ENCODE data around the gene MKS1.

Gene MKS1

DNA sequence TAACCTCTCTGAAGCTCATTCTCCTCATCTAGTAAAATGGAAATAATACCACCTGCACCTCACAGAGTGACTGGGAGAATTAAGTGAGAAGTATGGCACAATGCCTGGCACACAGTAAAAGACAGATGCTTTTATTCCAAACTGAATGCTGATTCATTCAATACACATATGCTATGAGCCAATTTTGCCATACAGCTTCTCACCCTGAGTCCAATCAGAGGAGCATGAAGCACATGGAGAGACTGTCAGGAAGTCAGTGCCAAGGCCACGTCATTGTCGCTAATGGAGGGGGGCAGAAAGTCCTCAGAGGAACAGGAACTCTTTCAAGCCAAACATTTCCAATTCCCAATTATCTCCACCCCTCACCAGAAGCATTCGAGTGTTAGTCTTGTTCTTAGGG lies 11.6 kb downstream of the MKS1 start:
- no peak overlapping the region for H2AFZ ChIP-seq (ENCODE audit: low read depth, low read length)
- no peak overlapping the region for H3K4me3 ChIP-seq (ENCODE audit: low read length)
- H4K20me1 ChIP-seq (ENCODE audit: insufficient read depth, low read length): no peaks in the 10 kb centered on the region
- no peak overlapping the region for H3K4me2 ChIP-seq (ENCODE audit: low read length)
- no peak overlapping the region for H3K27ac ChIP-seq (ENCODE audit: low read length)
- H3K4me1 ChIP-seq (ENCODE audit: low read length): no peaks in the 10 kb centered on the region
- no peak overlapping the region for H3K9ac ChIP-seq (ENCODE audit: low read length)
- H3K79me2 ChIP-seq (ENCODE audit: low read length): no peaks in the 10 kb centered on the region
- no peaks in the 10 kb centered on the region for H3K9me3 ChIP-seq (ENCODE audit: insufficient read depth, low read length)
- no peak for TF ChIP-seq EZH2phosphoT487 (IDR thresholded peaks at IDR 0.05; ENCODE audit: low read depth)
- TF ChIP-seq, protein P1, sequence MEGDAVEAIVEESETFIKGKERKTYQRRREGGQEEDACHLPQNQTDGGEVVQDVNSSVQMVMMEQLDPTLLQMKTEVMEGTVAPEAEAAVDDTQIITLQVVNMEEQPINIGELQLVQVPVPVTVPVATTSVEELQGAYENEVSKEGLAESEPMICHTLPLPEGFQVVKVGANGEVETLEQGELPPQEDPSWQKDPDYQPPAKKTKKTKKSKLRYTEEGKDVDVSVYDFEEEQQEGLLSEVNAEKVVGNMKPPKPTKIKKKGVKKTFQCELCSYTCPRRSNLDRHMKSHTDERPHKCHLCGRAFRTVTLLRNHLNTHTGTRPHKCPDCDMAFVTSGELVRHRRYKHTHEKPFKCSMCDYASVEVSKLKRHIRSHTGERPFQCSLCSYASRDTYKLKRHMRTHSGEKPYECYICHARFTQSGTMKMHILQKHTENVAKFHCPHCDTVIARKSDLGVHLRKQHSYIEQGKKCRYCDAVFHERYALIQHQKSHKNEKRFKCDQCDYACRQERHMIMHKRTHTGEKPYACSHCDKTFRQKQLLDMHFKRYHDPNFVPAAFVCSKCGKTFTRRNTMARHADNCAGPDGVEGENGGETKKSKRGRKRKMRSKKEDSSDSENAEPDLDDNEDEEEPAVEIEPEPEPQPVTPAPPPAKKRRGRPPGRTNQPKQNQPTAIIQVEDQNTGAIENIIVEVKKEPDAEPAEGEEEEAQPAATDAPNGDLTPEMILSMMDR (IDR thresholded peaks at IDR 0.05; ENCODE audit: low read depth, low read length): no peak
- H3K27me3 ChIP-seq (ENCODE audit: low read depth, low read length): no peaks in the 10 kb centered on the region
- no peaks in the 10 kb centered on the region for H3K36me3 ChIP-seq (replicated peaks; ENCODE audit: low read depth, low read length)

DNA sequence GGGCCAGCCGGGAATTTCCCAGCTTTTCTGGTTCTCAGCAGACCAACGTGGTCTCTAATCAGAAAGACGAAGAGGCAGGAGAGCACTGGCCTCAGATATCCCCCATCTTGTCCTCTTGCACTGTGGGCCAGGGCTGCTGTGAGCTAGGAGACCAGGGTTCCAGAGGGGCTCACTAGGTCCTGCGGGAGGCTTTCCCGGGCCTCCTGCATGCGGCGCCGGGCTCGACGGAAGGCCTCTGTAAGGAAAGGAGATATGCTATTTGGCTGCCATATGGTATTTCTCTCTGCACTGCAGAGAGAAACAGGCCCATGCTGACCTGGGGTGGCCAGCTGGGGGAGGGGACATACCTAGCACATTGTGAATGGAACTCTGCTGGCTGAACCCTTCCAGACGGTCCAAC lies 13.1 kb downstream of the MKS1 start:
- Histone ChIP-seq H3K9me3 (ENCODE audit: insufficient read depth, low read length) (no peaks in the 10 kb centered on the region), H3K4me2 (ENCODE audit: low read length) (no peak overlapping the region), H3K36me3 (replicated peaks; ENCODE audit: low read depth, low read length) (no peaks in the 10 kb centered on the region), H3K9ac (ENCODE audit: low read length) (no peak overlapping the region), H2AFZ (ENCODE audit: low read depth, low read length) (no peak overlapping the region), H3K4me1 (ENCODE audit: low read length) (no peaks in the 10 kb centered on the region), H4K20me1 (ENCODE audit: insufficient read depth, low read length) (no peaks in the 10 kb centered on the region), H3K27ac (ENCODE audit: low read length) (no peak overlapping the region), H3K79me2 (ENCODE audit: low read length) (no peaks in the 10 kb centered on the region), H3K4me3 (ENCODE audit: low read length) (no peak overlapping the region), H3K27me3 (ENCODE audit: low read depth, low read length) (no peaks in the 10 kb centered on the region)
- no peak for TF ChIP-seq EZH2phosphoT487 (IDR thresholded peaks at IDR 0.05; ENCODE audit: low read depth)
- TF ChIP-seq, protein P1 (IDR thresholded peaks at IDR 0.05; ENCODE audit: low read depth, low read length): no peak

DNA sequence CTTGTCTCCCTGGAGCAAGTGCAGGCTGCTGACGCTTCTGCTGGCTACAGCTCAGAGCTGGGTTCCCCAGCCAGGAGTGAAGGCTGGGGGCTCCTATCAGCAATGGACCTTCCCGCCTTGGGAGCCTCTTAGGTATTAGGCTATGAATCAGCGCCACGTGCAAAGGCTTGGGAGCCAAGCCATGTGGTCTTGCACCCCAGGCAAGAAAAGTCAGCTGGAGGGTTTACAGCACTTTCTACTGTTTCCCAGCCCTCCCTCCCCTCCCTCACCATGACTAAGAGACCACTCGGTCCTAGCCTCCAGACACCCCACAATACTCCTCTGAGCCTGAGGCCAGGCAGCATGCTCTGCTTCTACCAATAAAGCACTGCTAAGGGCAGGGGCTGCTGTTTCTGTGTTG lies 14.3 kb downstream of the MKS1 start:
- H3K9me3 ChIP-seq (ENCODE audit: insufficient read depth, low read length): no peaks in the 10 kb centered on the region
- H3K27me3 ChIP-seq (ENCODE audit: low read depth, low read length): no peaks in the 10 kb centered on the region

DNA sequence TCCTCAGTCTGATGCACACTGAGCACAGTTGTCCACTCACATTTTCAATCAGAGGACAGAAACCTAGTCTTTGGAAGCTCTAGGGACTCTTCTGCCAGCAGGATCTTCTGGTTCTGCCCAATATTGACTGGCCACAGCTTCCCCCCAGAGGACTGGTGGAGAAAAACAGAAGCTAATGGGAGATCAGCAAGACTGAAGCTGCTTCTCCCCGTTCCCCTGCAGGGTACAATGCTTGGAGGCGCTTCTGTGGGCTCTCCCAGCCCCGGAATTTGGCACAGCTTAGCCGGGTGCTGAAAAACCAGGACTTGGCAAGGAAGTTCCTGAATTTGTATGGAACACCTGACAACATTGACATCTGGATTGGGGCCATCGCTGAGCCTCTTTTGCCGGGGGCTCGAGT lies 16.2 kb downstream of the MKS1 start:
- Histone ChIP-seq H3K27me3 (ENCODE audit: low read depth, low read length) (peaks cover 11% of the 10 kb centered on the region; the same call in 1 of the 2 replicates), H3K4me1 (ENCODE audit: low read length) (peaks cover 5% of the 10 kb centered on the region; the same call in 1 of the 2 replicates), H3K9me3 (ENCODE audit: insufficient read depth, low read length) (no peaks in the 10 kb centered on the region), H3K4me2 (ENCODE audit: low read length) (no peak overlapping the region), H2AFZ (ENCODE audit: low read depth, low read length) (no peak overlapping the region), H3K9ac (ENCODE audit: low read length) (no peak overlapping the region), H3K79me2 (ENCODE audit: low read length) (no peaks in the 10 kb centered on the region), H3K36me3 (replicated peaks; ENCODE audit: low read depth, low read length) (no peaks in the 10 kb centered on the region), H4K20me1 (ENCODE audit: insufficient read depth, low read length) (no peaks in the 10 kb centered on the region), H3K4me3 (ENCODE audit: low read length) (no peak overlapping the region), H3K27ac (ENCODE audit: low read length) (no peak overlapping the region)
- TF ChIP-seq, protein P1 (IDR thresholded peaks at IDR 0.05; ENCODE audit: low read depth, low read length): no peak
- no peak for TF ChIP-seq EZH2phosphoT487 (IDR thresholded peaks at IDR 0.05; ENCODE audit: low read depth)

More for the DNA sequence above, 14.3 kb downstream of the MKS1 start:
- Histone ChIP-seq H3K79me2 (ENCODE audit: low read length) (no peaks in the 10 kb centered on the region), H3K4me2 (ENCODE audit: low read length) (no peak overlapping the region), H3K36me3 (replicated peaks; ENCODE audit: low read depth, low read length) (no peaks in the 10 kb centered on the region), H3K4me3 (ENCODE audit: low read length) (no peak overlapping the region), H3K4me1 (ENCODE audit: low read length) (peaks cover 5% of the 10 kb centered on the region; the same call in 1 of the 2 replicates), H2AFZ (ENCODE audit: low read depth, low read length) (no peak overlapping the region), H3K9ac (ENCODE audit: low read length) (no peak overlapping the region), H4K20me1 (ENCODE audit: insufficient read depth, low read length) (no peaks in the 10 kb centered on the region), H3K27ac (ENCODE audit: low read length) (no peak overlapping the region)
- TF ChIP-seq, protein P1 (IDR thresholded peaks at IDR 0.05; ENCODE audit: low read depth, low read length): no peak
- no peak for TF ChIP-seq EZH2phosphoT487 (IDR thresholded peaks at IDR 0.05; ENCODE audit: low read depth)
